KOPT-K1 (cell line): ENCODE data around the gene ITGA4.
"Not testable (repeated sequence)": the region's sequence is repeated elsewhere in the genome, so short reads cannot be mapped to it uniquely, and the experiment has no call there.

ENCODE experiments used
- H3K27ac ChIP-seq: fragments of 200-600 bp; sonication (generic); 2 replicates; pipeline ENCODE4 v1.5.1; 2016; ENCODE audit warnings: antibody characterized with exemption, mild to moderate bottlenecking, low read depth, low read length; ENCODE audit not compliant: poor library complexity, severe bottlenecking
- H3K36me3 ChIP-seq: fragments of 200-600 bp; sonication (generic); 2 replicates; pipeline ENCODE4 v1.5.1; 2017; ENCODE audit warnings: antibody characterized with exemption, mild to moderate bottlenecking, low read length, moderate library complexity; ENCODE audit not compliant: insufficient read depth
- H3K9me3 ChIP-seq: fragments of 200-600 bp; sonication (generic); 2 replicates; pipeline ENCODE4 v1.5.1; 2017; ENCODE audit warnings: antibody characterized with exemption, low read length, mild to moderate bottlenecking; ENCODE audit not compliant: insufficient read depth, poor library complexity, severe bottlenecking

The ITGA4 gene

DNA sequence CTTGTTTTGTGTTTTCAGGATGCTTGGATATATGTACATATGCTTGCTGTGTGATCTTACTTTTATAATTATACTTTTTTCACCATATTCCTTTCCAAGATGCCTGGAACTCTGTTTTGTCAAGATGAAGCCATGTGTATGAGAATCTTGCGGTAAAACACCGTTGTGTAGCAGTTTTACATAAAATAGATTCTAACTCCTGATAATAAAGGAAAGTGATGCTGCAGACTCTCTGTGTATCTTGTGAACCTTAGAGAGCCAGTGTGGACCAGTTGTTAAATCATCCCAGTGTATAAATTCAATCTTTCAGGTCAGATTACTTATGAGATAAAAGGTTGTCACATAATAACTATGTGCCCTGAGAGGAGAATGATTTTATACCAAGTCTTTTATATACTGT lies 12.5 kb upstream of the ITGA4 start:
- Histone ChIP-seq H3K27ac (peak overlapping the region; percentile 97), H3K9me3 (peaks cover 4% of the 10 kb centered on the region)

DNA sequence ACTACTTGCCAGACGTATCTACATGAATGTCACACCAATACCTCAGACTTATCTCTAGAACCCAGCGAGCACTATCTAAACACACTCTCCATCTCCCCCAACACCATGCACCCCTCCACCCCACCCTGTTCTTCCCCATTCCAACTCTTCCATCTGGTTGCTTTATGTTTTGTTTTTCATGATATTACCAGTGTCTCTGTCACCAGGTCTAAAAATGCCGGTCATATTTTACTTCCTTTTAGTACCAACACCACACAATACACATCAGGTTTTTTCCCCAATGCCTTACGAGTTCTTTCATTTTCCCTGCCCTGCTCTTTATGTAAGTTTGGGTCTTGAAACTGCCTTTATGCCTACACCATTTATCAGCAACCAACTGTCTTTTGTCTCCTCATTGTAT lies 10.2 kb upstream of the ITGA4 start:
- H3K27ac ChIP-seq: peak overlapping the region; percentile 97
- H3K36me3 ChIP-seq: no peaks in the 10 kb centered on the region
- peaks cover 4% of the 10 kb centered on the region for H3K9me3 ChIP-seq

More for the DNA sequence above, 12.5 kb upstream of the ITGA4 start:
- H3K36me3 ChIP-seq: no peaks in the 10 kb centered on the region

GRCh38 chr2:181449278-181449677 lies 7.9 kb upstream of the ITGA4 start:
- H3K27ac ChIP-seq, H3K9me3 ChIP-seq, H3K36me3 ChIP-seq: not testable (repeated sequence)

GRCh38 chr2:181454686-181455450 lies 2.3 kb upstream of the ITGA4 start:
- Histone ChIP-seq H3K27ac (peak overlapping the region; percentile 100), H3K9me3 (no peaks in the 10 kb centered on the region), H3K36me3 (peaks cover 22% of the 10 kb centered on the region)

- H3K9me3 ChIP-seq: no peaks in the 10 kb centered on the region
- peaks cover 40% of the 10 kb centered on the region for H3K36me3 ChIP-seq
- peak overlapping the region; percentile 100 for H3K27ac ChIP-seq
Measured at GRCh38 chr2:181456660-181457120, 496 bp upstream of the ITGA4 start.

DNA sequence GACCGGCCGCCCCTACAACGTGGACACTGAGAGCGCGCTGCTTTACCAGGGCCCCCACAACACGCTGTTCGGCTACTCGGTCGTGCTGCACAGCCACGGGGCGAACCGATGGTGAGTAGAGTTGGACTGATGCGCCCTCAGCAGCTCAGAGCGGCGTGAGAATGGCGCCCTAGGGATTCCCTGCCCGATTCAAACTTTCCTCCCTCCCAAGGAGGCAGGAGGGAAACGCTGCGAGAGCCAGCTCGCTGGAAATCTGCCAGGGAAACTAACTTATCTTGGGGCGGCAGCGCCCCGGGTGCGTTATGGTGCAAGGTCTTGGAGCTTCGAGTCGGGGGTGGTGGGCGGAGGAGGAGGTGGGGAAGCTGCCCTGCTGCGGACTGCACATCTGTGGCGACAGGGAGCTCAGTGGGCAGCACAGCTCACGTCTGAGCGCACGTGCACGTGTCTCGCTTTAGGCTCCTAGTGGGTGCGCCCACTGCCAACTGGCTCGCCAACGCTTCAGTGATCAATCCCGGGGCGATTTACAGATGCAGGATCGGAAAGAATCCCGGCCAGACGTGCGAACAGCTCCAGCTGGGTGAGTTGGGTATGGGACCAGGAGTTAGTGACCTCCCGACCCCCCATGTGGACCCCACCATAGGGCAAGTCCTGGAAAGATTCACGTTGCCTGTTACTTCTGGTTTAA lies 697 bp downstream of the ITGA4 start:
- Histone ChIP-seq H3K36me3 (peaks cover 49% of the 10 kb centered on the region), H3K9me3 (no peaks in the 10 kb centered on the region), H3K27ac (peak overlapping the region; percentile 100)

DNA sequence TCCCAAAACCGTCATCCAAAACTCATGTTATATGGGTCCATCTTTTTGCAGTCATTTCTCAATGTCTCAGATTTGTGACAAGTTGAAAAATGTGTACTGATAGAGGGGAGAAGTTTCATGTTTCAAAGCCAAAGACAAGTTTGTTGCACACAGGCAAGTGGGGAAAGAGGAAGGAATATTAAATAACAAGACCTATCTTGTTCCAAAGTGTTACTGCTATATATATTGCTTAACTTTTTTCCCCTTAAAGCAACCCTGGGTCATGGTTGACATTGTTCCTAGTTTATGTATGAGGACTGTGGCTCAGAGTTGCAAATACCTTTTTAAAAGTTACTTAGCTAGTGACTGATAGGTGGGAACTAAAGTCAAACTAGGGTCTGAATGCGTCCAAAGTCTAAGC lies 1.7 kb downstream of the ITGA4 start:
- no peaks in the 10 kb centered on the region for H3K9me3 ChIP-seq
- H3K36me3 ChIP-seq: peaks cover 59% of the 10 kb centered on the region
- peak overlapping the region; percentile 100 for H3K27ac ChIP-seq

- H3K27ac ChIP-seq: peak overlapping the region; percentile 100
- peaks cover 66% of the 10 kb centered on the region for H3K36me3 ChIP-seq
- no peaks in the 10 kb centered on the region for H3K9me3 ChIP-seq
Measured at GRCh38 chr2:181459621-181460021, 2.4 kb downstream of the ITGA4 start.

GRCh38 chr2:181461056-181461997 lies 4.1 kb downstream of the ITGA4 start:
- Histone ChIP-seq H3K36me3 (peaks cover 83% of the 10 kb centered on the region), H3K9me3 (no peaks in the 10 kb centered on the region), H3K27ac (peak overlapping the region; percentile 100)

DNA sequence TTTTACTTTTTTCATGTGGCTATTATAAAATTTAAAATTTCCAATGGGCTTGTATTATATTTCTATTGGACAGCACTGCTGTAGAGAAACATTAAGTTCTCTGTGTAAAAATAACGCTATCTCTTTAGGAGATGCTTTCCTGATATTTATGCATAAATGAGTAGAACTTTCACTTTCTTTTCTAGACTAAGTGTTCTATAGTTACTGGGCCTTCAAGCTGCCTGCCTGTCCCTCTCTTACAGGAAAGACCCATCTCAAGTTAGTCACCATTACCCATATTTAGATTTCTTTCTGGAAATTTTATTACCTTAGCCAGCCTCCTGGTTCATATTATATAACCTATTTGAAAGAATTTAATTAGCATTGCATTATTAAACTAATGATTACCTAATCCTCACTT lies 4.8 kb downstream of the ITGA4 start:
- Histone ChIP-seq H3K9me3 (no peaks in the 10 kb centered on the region), H3K27ac (peak overlapping the region; percentile 100), H3K36me3 (peaks cover 89% of the 10 kb centered on the region)

DNA sequence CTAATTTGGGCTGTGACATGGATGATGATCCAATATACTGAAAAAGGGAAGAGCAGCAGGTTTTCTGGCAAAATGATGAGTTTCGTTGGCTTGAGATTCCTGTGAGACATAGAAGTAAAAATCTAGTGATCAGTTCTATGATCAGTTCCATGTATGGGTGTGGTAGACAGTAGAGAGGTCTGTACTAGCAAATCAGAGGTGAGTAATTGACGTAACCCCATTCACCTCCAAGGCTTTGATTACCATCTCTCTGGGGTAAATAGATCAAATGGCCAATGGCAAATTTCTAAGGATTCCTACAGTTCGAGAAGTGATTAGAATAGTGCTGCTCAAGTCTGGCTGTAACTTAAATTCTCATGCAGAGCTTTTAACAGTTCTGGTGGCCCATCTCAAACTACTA lies 6.4 kb downstream of the ITGA4 start:
- H3K9me3 ChIP-seq: no peaks in the 10 kb centered on the region
- H3K27ac ChIP-seq: peak overlapping the region; percentile 100
- H3K36me3 ChIP-seq: peaks cover 95% of the 10 kb centered on the region

DNA sequence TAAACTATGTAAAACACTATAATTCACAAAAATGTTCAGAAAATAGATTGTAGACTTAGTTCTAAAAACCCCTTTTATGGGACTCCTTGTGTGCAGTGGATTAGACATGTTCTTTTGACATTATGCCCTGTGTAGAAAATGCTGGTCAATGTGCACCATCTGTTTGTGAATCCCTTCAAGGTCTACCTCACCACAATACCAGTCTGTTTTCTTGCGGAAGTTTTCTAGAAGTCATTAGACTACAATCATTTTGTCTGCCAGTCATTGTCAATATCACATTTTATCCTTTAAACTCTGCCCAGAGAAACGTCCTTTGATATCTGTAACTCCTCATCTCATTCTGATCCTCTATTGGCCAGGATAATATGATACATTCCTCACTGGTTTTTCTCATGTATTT lies 7.8 kb downstream of the ITGA4 start:
- Histone ChIP-seq H3K27ac (peak overlapping the region; percentile 100), H3K36me3 (peaks cover 92% of the 10 kb centered on the region), H3K9me3 (no peaks in the 10 kb centered on the region)

- peak overlapping the region; percentile 100 for H3K27ac ChIP-seq
- peaks cover 92% of the 10 kb centered on the region for H3K36me3 ChIP-seq
- no peaks in the 10 kb centered on the region for H3K9me3 ChIP-seq
Measured at GRCh38 chr2:181465676-181466375, 8.6 kb downstream of the ITGA4 start.
